ENCODE measurements around the gene HIVEP3. TPM values are rescaled to one million over a fixed set of nuclear protein-coding genes. Genes with fewer than 3 reads are reported as not detected.

The HIVEP3 gene
- total RNA-seq, 8 experiments from 2014 or later = 3.1 to 8.0 (median 4.6) TPM

- in situ Hi-C loops (cut with MboI; ENCODE audit: low pct_unique_long_range_greater_than_20kb in 2 of 9, low sequenced_read_pairs in 9 of 9, unreplicated experiment in 9 of 9) = no loop called here
- 50 to 100% (median 67%) methylated on average over 1 to 5 of the region's 5 CpGs; no CpG with 5 or more reads in 1 of the 10 experiments for WGBS, 10 experiments
- no peak for ATAC-seq (replicated peaks in 6 of 8)
- Histone ChIP-seq H3K4me1 (replicated peaks in 1 of 2) (peaks cover 25 to 43% of the 10 kb centered on the region in 2 donors), H3K4me3 (peak overlapping the region in 4 of 5 donors; percentile 48 to 63 (median 52)), H3K27ac (no peak overlapping the region)
Observed at GRCh38 chr1:41660570-41661427, 257.9 kb downstream of the HIVEP3 start.

GRCh38 chr1:41659903-41660302, 258.8 kb downstream of the HIVEP3 start:
- no peak overlapping the region for H3K4me3 ChIP-seq
- WGBS, 10 experiments = 90 to 100% (median 100%) methylated on average over 1 to 5 of the region's 5 CpGs; no CpG with 5 or more reads in 3 of the 10 experiments

GRCh38 chr1:41659159-41659495, 259.6 kb downstream of the HIVEP3 start:
- in situ Hi-C loops (cut with MboI; ENCODE audit: low pct_unique_long_range_greater_than_20kb in 2 of 9, low sequenced_read_pairs in 9 of 9, unreplicated experiment in 9 of 9) = no loop called here
- no peak for ATAC-seq (replicated peaks in 6 of 8)
- WGBS, 10 experiments = 17 to 90% (median 60%) methylated on average over 1 to 2 of the region's 2 CpGs; no CpG with 5 or more reads in 1 of the 10 experiments
- Histone ChIP-seq H3K4me3 (no peak overlapping the region), H3K27ac (no peak overlapping the region), H3K4me1 (replicated peaks in 1 of 2) (peaks cover 29 to 41% of the 10 kb centered on the region in 2 donors)

More at GRCh38 chr1:41659903-41660302, 258.8 kb downstream of the HIVEP3 start:
- Histone ChIP-seq H3K27ac (no peak overlapping the region), H3K4me1 (replicated peaks in 1 of 2) (peaks cover 29 to 46% of the 10 kb centered on the region in 2 donors)
- in situ Hi-C loops (cut with MboI; ENCODE audit: low pct_unique_long_range_greater_than_20kb in 2 of 9, low sequenced_read_pairs in 9 of 9, unreplicated experiment in 9 of 9) = no loop called here
- ATAC-seq (replicated peaks in 6 of 8) = no peak

GRCh38 chr1:41658431-41659158, 260.1 kb downstream of the HIVEP3 start:
- no peak overlapping the region for H3K4me3 ChIP-seq
- H3K4me1 ChIP-seq (replicated peaks in 1 of 2) = peaks cover 30 to 41% of the 10 kb centered on the region in 2 donors
- peak in 5 of 8 experiments; percentile 18 to 54 (median 45) for ATAC-seq (replicated peaks in 6 of 8)
- peak overlapping the region in 1 of 2 donors; percentile 57 for H3K27ac ChIP-seq
- in situ Hi-C loops (cut with MboI; ENCODE audit: low pct_unique_long_range_greater_than_20kb in 2 of 9, low sequenced_read_pairs in 9 of 9, unreplicated experiment in 9 of 9) = no loop called here
- WGBS, 10 experiments = 60 to 100% (median 76%) methylated on average over 1 to 9 of the region's 12 CpGs; no CpG with 5 or more reads in 1 of the 10 experiments

- Histone ChIP-seq H3K4me1 (replicated peaks in 1 of 2) (peaks cover 38 to 44% of the 10 kb centered on the region in 2 donors), H3K27ac (no peak overlapping the region), H3K4me3 (no peak overlapping the region)
- in situ Hi-C loops (cut with MboI; ENCODE audit: low pct_unique_long_range_greater_than_20kb in 2 of 9, low sequenced_read_pairs in 9 of 9, unreplicated experiment in 9 of 9) = no loop called here
- ATAC-seq (replicated peaks in 6 of 8) = no peak
- 74 to 100% (median 86%) methylated on average over 1 to 7 of the region's 7 CpGs; no CpG with 5 or more reads in 2 of the 10 experiments for WGBS, 10 experiments
Observed at GRCh38 chr1:41657679-41658295, 260.9 kb downstream of the HIVEP3 start.

DNA sequence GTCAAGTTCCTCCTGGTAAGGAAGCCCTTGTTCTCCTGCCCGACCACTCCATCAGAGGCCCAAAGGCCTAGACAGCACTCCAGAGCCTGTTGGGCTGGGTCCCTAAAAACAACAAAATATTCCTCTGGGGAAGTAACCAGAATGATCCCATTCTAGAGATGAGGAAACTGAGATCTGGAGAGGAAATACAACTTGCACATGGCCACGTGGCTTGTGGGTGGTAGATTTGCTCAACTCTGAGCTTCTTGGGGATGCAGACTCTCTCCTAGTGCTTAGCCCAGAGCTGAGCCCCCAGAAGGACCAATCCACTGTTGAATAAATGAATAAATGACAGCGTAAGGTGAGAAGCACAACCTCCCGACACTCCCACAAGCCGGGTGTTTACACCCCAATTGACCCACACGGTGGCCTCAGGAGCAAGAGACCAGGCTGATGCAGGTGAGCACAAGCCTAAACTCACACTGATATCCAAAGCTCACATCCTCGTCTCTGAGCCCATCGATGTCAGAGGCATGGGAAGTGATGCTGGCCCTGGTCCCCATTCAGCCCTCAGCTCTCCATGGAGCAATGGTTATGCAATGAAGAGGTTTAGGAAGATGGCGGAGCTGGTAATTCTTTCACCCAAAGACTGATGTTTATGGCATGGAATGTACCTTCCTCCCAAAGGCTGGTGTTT, 261.8 kb downstream of the HIVEP3 start:
- WGBS, 10 experiments = 86 to 100% (median 92%) methylated on average over 1 to 9 of the region's 9 CpGs; no CpG with 5 or more reads in 1 of the 10 experiments
- peaks cover 46 to 51% of the 10 kb centered on the region in 2 donors for H3K4me1 ChIP-seq (replicated peaks in 1 of 2)
- no peak overlapping the region for H3K27ac ChIP-seq
- in situ Hi-C loops (cut with MboI; ENCODE audit: low pct_unique_long_range_greater_than_20kb in 2 of 9, low sequenced_read_pairs in 9 of 9, unreplicated experiment in 9 of 9) = no loop called here
- no peak for ATAC-seq (replicated peaks in 6 of 8)
- H3K4me3 ChIP-seq = no peak overlapping the region

- peak; percentile 30 to 67 (median 45) for ATAC-seq (replicated peaks in 6 of 8)
Observed at GRCh38 chr1:41656068-41656467, 262.7 kb downstream of the HIVEP3 start.

DNA sequence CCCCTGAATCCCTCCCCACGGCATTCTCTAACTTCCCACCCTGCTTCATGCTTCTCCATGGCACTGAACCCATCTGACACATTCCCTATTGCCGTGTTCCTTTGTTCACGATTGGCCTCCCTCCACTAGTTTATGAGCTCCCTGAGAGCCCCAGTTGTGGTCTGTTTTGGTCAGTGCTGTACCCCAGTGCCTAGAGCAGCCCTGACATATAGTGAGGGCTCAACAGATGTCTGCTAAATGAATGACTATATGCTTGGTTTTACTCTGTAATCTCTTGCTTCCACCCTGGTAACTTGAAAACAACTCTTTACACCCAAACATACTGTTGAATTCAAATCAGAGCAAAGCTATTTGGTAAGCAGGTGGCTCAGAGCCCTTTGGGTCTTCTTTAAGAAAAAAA, 263.1 kb downstream of the HIVEP3 start:
- Histone ChIP-seq H3K27ac (no peak overlapping the region), H3K4me1 (replicated peaks in 1 of 2) (peaks cover 39 to 47% of the 10 kb centered on the region in 2 donors), H3K4me3 (no peak overlapping the region)
- in situ Hi-C loops (cut with MboI; ENCODE audit: low pct_unique_long_range_greater_than_20kb in 2 of 9, low sequenced_read_pairs in 9 of 9, unreplicated experiment in 9 of 9) = no loop called here
- peak in 2 of 8 experiments; percentile 17 to 19 for ATAC-seq (replicated peaks in 6 of 8)
- WGBS, 10 experiments = 20 to 100% (median 46%) methylated on average over 1 to 3 of the region's 3 CpGs; no CpG with 5 or more reads in 3 of the 10 experiments

More at GRCh38 chr1:41656068-41656467, 262.7 kb downstream of the HIVEP3 start:
- Histone ChIP-seq H3K4me3 (no peak overlapping the region), H3K27ac (peak overlapping the region in 1 of 2 donors; percentile 0), H3K4me1 (replicated peaks in 1 of 2) (peaks cover 41 to 47% of the 10 kb centered on the region in 2 donors)
- WGBS, 10 experiments = 0 to 25% (median 17%) methylated on average over 1 to 2 of the region's 2 CpGs; no CpG with 5 or more reads in 5 of the 10 experiments
- in situ Hi-C loops (cut with MboI; ENCODE audit: low pct_unique_long_range_greater_than_20kb in 2 of 9, low sequenced_read_pairs in 9 of 9, unreplicated experiment in 9 of 9) = no loop called here

DNA sequence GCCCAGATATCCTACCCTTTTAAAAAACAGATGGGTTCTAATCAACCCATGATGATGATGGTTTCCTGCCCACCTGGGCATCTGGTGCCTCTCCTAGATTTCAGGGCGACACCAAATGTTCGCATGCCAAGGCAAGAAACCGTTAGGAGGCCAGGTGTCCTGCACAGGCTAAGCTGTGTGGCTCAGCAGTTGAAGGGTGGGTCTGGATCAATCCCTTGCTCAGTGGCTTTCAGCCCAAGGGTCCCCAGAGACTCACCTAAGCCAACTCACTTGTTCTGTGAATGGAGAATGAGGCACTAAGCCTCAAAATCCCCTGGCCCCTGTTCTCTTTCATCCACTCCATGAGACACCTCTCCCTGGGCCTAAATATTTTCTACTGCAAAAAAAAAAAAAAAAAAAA, 265.1 kb downstream of the HIVEP3 start:
- in situ Hi-C loops (cut with MboI; ENCODE audit: low pct_unique_long_range_greater_than_20kb in 2 of 9, low sequenced_read_pairs in 9 of 9, unreplicated experiment in 9 of 9) = no loop called here
- Histone ChIP-seq H3K4me1 (replicated peaks in 1 of 2) (peaks cover 34 to 40% of the 10 kb centered on the region in 2 donors), H3K4me3 (no peak overlapping the region), H3K27ac (no peak overlapping the region)
- 97 to 100% (median 100%) methylated on average over 1 to 3 of the region's 3 CpGs; no CpG with 5 or more reads in 7 of the 10 experiments for WGBS, 10 experiments
- no peak for ATAC-seq (replicated peaks in 6 of 8)

DNA sequence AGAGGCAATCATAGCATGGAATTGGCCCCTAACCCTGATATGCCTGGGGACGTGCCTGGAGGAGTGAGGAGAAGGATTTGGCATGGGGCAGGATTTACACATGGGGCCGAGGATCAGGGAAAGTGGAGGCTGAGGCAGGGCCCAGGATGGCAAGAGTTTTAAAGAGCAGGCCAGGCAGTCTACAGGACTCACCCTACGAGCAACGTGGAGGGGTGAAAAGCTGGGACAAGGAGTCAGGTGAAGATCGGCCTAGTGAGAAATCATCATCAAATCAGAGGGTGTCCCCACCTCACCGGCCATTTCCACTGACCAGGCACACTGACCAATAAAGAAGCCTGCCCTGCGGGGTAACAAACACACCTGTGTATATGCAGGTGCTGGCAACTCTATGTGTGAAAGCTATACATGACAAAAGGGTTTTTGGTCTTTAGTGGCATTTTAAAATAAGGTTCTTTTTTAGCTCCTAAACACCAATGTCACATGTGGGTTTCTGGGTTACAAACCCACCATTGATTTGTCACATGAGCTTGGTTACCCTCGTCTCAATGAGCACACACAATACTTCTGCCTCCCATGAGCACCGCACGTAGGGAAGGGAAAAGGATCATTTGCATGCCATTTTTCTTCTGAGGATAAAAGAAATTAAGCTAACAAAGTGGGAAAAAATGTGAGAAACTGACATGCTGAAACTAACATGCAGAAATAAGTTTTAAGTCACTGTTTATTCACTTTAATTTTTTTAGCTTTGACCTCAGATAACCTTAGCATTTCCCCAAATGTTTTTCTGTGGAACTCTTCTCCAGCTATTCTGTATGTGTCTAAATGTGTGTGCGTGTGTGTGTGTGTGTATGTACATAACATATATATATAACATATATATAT, 266.1 kb downstream of the HIVEP3 start:
- Histone ChIP-seq H3K4me3 (no peak overlapping the region), H3K4me1 (replicated peaks in 1 of 2) (peaks cover 27 to 32% of the 10 kb centered on the region in 2 donors), H3K27ac (peak overlapping the region; percentile 43 to 80)
- 53 to 92% (median 67%) methylated on average over 2 to 9 of the region's 11 CpGs; no CpG with 5 or more reads in 3 of the 10 experiments for WGBS, 10 experiments
- ATAC-seq (replicated peaks in 6 of 8) = peak in 5 of 8 experiments; percentile 38 to 71 (median 60)
- in situ Hi-C loops (cut with MboI; ENCODE audit: low pct_unique_long_range_greater_than_20kb in 2 of 9, low sequenced_read_pairs in 9 of 9, unreplicated experiment in 9 of 9) = no loop called here

GRCh38 chr1:41650028-41650880, 268.5 kb downstream of the HIVEP3 start:
- Histone ChIP-seq H3K4me3 (no peak overlapping the region), H3K4me1 (replicated peaks in 1 of 2) (peaks cover 18 to 20% of the 10 kb centered on the region in 2 donors), H3K27ac (no peak overlapping the region)
- in situ Hi-C loops (cut with MboI; ENCODE audit: low pct_unique_long_range_greater_than_20kb in 2 of 9, low sequenced_read_pairs in 9 of 9, unreplicated experiment in 9 of 9) = no loop called here
- 17 to 92% (median 70%) methylated on average over 4 to 10 of the region's 11 CpGs for WGBS, 10 experiments
- ATAC-seq (replicated peaks in 6 of 8) = peak in 6 of 8 experiments; percentile 16 to 65 (median 40)
